NK-92 (cell line): Measurements from ENCODE around the gene GFOD2.
"Not testable (repeated sequence)": the region's sequence is repeated elsewhere in the genome, so short reads cannot be mapped to it uniquely, and the experiment has no call there.

ENCODE experiments used
- DNase-seq: peaks from one replicate; lab custom pipeline; 2025; ENCODE audit not compliant: unreplicated experiment; lab: John Stamatoyannopoulos, UW

Gene GFOD2

GRCh38 chr16:67707210-67707609 lies 11.9 kb downstream of the GFOD2 start:
- no peak for DNase-seq

GRCh38 chr16:67704110-67704509 lies 15.0 kb downstream of the GFOD2 start:
- no peak for DNase-seq

DNA sequence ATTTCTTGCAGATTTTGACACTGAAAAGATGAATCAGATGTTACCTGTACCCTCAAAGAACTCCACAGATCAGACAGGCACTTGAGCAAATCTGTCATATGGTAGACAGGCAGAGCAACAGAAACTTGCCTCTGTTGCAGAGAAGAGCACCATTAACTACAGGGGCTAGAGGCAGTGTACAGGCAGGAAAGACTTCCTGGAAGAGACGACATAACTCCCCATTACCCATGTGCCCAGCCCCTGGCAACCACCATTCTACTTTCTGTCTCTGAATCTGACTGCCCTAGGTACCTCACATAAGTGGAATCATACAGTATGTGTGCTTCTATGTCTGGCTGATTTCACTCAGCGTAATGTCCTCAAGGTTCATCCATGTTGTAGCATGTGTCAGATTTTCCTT lies 15.5 kb downstream of the GFOD2 start:
- no peak for DNase-seq

GRCh38 chr16:67702130-67702529 lies 17.0 kb downstream of the GFOD2 start:
- DNase-seq = no peak

DNA sequence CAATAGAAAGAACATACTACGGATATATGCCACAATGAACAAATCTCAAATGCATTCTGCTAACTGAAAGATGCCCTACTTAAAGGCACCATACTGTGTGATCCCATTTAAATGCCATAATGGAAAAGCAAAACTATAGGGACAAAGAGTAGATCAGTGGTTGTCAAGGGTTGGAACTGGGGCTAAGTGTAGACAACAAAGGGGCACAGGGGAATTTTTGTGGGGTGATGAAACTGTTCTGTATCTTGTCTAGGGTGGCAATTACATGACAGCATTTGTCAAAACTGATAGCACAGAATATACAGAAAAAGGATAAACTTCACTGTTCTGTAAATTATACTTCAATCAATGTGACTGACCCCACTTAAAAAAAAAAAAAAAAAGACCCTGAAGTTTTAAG lies 17.7 kb downstream of the GFOD2 start:
- DNase-seq = no peak

DNA sequence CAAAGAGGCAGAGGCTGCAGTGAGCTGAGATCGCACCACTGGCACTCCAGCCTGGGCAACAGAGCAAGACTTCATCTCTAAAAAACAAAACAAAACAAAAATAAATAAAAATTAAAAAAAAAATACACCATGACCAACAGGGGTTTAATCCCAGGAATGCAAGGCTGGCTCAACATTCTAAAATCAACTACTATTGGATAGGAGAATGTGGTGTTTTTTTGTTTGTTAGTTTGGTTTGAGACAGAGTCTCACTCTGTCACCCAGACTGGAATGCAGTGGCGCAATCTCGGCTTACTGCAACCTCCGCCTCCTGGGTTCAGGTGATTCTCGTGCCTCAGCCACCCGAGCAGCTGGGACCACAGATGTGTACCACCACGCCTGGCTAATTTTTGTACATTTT lies 19.9 kb downstream of the GFOD2 start:
- no peak for DNase-seq

DNA sequence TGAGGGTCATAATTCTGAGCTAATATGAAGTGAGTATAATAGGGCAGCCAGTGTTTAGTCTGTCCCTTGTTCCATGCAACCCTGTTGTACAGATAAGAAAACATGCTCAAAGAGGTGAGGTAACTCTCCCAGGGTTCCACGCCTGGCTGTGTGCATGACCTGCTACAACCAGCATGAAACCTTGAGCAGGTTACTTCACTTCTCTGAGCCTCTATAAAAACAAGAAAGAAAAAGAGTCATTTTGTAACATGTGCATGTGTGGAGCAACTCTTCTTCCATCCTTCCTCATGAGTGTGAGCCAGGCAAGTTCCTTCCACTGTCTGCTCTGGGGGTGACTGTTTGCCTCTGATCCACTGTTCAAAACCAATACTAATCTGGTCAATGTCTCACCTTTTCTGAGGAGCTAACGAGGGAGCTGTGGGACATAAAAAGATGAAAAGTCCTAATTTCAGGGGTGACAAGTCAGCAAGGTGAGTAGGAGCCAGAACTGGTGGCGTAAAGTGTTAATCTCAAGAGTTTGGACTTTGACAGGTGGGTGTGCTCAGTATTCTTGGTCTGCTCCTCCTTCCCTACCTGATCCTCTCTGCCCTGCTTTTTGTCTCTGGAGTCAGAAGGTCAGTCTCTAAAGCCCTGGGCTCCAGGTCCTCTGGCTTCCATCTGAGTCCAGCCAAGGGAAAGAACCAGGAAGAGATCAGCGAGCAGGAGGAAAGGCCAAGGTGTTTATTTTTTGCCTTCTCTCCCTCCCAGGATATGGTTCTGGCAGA lies 21.5 kb downstream of the GFOD2 start:
- DNase-seq = no peak

DNA sequence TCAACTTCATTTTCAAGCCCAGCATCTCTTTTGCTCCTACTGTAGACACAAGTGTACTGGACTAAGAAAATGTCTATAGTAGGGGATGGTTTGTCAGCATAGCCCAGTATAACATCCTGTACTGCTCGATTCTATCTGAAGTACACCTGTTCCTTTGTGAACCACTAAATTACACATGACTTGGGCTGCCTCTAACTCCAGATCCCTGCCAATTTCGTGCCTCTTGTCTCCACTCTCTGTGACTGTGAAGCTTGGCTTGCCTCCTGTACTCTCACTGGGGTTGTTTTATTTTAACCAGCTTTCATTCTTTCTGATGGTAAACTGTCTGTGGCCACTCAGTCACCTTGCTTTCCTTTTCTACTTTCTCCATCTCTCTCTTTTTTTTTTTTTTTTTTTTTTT lies 24.5 kb downstream of the GFOD2 start:
- no peak for DNase-seq

GRCh38 chr16:67693517-67694285 lies 25.4 kb downstream of the GFOD2 start:
- DNase-seq = not testable (repeated sequence)

- no peak for DNase-seq
Observed at GRCh38 chr16:67685388-67686112, 33.6 kb downstream of the GFOD2 start.

DNA sequence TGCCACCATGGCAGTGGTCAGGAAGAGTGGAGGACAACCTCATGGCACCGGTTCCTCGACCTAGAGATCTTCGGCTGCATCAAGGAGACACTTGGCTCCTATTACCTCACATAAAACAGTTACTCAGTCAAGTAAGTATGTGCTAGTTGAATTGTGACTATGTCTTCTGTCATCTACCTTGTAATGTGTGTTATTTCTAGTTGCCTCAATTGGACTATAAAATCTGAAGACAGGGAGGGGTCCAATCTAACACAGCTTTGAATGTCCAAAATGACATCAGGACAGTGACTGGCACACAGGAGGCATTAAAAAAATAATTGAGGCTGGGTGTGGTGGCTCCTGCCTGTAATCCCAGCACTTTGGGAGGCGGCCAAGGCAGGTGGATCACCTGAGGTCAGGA lies 35.3 kb downstream of the GFOD2 start:
- no peak for DNase-seq

GRCh38 chr16:67679935-67680897 lies 38.9 kb downstream of the GFOD2 start:
- no peak for DNase-seq

DNA sequence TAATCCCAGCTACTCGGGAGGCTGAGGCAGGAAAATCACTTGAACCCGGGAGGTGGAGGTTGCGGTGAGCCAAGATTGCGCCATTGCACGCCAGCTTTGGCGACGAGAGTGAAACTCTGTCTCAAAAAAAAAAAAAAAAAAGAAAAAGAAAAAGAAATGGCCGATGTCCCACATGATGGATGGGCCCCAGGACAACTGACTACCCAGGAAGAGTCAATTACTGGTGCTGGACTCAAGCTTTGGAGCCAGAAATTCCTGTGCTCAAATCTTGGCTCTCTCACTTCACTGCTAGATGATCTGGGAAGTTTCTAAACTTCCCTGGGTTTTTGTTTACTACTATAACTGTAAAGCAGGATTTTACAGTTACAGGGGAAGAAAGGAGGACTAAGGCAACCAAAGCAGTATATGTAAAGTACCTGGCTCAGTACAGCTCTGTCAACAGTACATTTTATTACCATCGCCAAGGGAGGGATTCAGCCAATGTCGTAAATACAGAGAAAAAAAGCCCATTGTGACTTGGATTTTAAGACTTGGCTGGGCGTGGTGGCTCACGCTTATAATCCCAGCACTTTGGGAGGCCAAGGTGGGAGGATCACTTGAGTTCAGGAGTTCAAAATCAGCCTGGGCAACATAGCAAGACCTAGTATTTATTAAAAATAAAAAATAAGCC lies 40.6 kb downstream of the GFOD2 start:
- DNase-seq = no peak

DNA sequence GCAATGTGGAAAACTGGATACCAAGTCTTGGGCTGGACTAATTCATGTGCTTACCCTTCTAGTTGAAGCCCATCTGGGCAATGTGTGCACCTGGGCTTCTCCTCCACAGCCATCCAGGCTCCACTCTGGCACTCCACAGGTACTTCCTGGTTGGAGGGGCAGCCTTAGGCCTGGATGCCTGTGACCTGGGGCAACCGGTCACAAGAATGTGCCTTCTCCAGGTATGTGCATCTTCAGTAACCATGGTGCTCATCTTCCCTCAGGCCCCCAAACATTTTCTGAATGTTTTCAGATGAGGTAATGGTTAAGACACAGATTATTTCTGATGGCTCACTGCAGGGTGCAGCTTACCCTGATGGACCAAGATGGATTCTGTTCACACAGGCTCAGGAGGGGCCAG lies 41.4 kb downstream of the GFOD2 start:
- no peak for DNase-seq

GRCh38 chr16:67676939-67677338 lies 42.2 kb downstream of the GFOD2 start:
- no peak for DNase-seq

DNA sequence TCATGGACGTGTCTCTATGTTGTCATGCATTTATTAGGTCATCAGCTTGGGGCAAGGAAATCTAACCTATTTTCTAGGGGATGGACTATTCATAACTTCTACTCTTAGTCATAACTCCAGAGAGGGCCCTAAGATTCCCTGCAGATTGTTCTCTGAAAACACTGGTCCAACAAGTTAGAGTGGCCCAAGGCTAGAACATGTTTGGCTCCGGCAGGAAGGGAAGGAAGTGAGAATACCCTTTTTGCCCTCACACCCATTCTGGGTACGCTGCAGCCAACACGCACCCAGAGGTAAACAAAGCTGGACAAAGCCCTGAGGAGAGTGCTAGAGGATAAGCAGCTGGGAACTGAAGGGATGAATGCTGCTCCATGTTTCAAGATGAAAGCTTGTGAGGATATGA lies 42.6 kb downstream of the GFOD2 start:
- no peak for DNase-seq

- no peak for DNase-seq
Observed at GRCh38 chr16:67675999-67676398, 43.1 kb downstream of the GFOD2 start.

DNA sequence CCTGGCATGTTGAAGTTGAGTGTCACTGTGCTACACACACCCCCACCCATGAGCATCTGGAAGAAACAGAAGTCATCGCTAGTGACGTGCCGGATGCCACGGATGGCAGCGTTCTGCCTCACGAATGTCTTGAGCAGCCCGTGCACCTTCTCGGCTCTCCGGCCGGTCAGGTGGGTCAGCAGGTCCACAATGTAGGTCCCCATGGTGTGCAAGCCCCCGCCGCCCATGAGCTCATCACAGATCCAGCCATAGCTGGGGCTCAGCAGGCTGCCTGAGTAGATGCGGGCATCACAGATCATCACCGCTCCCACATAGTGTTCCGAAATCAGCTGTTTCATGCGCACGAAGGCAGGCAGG lies 43.6 kb downstream of the GFOD2 start:
- no peak for DNase-seq

- no peak for DNase-seq
Observed at GRCh38 chr16:67674851-67675578, 44.1 kb downstream of the GFOD2 start.
